SJSA1 (cell line): ENCODE results near the gene CA5A. TPM values are rescaled to one million over a fixed set of nuclear protein-coding genes. Genes with fewer than 3 reads are reported as not detected.
"Not testable (repeated sequence)": the region's sequence is repeated elsewhere in the genome, so short reads cannot be mapped to it uniquely, and the experiment has no call there.

Source experiments
- DNase-seq, 2 experiments: peaks; one replicate each; pipeline ENCODE4 v3.0.0-alpha.2; 2015 to 2020; ENCODE audit warnings: low spot score in 2 of 2, low read depth in 1 of 2
- H3K27ac ChIP-seq: fragments of 250-450 bp; sonication (Bioruptor Pico); 2 replicates; pipeline ENCODE4 v1.5.1; 2020; ENCODE audit warnings: mild to moderate bottlenecking, moderate library complexity
- H3K27me3 ChIP-seq: fragments of 250-450 bp; sonication (Bioruptor Pico); replicated peaks from 2 replicates; pipeline ENCODE4 v1.5.1; 2020; ENCODE audit warnings: mild to moderate bottlenecking, moderate library complexity
- H3K36me3 ChIP-seq: fragments of 250-450 bp; sonication (Bioruptor Pico); 2 replicates; pipeline ENCODE4 v1.5.1; 2020; ENCODE audit warnings: mild to moderate bottlenecking
- H3K4me1 ChIP-seq: fragments of 250-450 bp; sonication (Bioruptor Pico); replicated peaks from 2 replicates; pipeline ENCODE4 v1.6.1; 2021; ENCODE audit warnings: mild to moderate bottlenecking
- H3K4me3 ChIP-seq: fragments of 250-450 bp; sonication (Bioruptor Pico); 2 replicates; pipeline ENCODE4 v1.5.1; 2020; ENCODE audit warnings: mild to moderate bottlenecking
- H3K9me3 ChIP-seq: fragments of 250-450 bp; sonication (Bioruptor Pico); replicated peaks from 2 replicates; pipeline ENCODE4 v1.5.1; 2020; ENCODE audit warnings: mild to moderate bottlenecking
- total RNA-seq: library from RNA; depleted of rRNA; stranded (reverse); fragments of >200 nt; shearing (Covaris generic); gene quantifications from 2 replicates; pipeline ENCODE4 v1.2.3, GENCODE V29; 2014

The CA5A gene
- total RNA-seq, 1 experiment from 2014 or later: not detected

DNA sequence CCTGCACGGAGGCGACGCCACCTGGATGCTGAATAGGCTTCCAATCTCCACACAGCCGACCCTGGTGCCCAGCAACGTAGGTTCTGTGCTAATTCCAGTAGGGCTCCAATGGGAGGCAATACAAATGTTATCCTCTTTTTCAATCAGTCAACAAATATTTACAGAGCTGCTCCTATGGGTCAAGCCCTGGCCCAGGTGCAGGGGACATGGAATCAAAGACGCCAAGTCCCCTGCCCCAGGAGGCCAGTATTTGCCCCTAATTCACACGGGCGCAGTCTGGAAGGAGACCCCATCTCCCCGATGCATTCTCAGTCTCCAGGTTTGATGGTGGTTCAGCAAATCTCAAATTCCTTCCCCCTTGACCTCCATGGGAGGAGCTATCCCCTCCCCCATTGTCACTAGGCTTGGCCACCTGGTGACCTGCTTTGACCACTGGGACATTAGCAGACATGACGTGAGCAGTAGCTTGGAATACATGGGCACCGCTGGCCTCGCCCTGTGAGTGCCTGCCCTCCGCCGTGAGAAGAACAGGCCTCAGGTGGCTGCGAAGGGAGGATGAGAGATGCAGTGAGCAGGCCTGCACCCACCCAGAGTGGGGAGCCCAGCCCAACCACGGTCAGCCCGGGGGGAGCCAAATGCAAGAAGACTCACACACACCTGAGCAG is 3.7 kb downstream of the CA5A start:
- not testable (repeated sequence) for H3K4me1 ChIP-seq, H3K9me3 ChIP-seq, H3K27me3 ChIP-seq, DNase-seq, H3K27ac ChIP-seq, H3K36me3 ChIP-seq, H3K4me3 ChIP-seq

DNA sequence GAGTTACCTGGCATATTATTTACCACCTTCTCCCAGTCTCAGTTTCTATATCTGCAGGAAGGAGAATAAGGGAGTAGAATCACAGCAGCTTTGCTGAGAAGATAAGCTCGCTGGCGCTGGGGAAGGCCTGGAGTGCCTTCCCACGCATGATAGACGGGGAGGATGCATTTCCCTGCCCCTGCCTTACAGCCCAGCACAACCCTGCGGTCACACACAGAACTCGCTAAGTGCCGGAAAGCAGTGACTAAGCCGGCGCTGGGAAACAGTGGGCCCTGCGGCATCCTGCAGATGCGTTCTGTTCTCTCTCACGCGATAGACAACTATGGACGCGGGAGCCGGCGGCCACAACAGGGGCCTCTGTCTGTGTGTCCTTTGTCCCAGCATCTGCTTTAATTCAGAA is 4.8 kb downstream of the CA5A start:
- Histone ChIP-seq H3K36me3 (no peaks in the 10 kb centered on the region), H3K4me3 (no peak overlapping the region), H3K27me3 (no peaks in the 10 kb centered on the region), H3K4me1 (no peaks in the 10 kb centered on the region), H3K9me3 (no peaks in the 10 kb centered on the region), H3K27ac (no peak overlapping the region)
- no peak for DNase-seq

DNA sequence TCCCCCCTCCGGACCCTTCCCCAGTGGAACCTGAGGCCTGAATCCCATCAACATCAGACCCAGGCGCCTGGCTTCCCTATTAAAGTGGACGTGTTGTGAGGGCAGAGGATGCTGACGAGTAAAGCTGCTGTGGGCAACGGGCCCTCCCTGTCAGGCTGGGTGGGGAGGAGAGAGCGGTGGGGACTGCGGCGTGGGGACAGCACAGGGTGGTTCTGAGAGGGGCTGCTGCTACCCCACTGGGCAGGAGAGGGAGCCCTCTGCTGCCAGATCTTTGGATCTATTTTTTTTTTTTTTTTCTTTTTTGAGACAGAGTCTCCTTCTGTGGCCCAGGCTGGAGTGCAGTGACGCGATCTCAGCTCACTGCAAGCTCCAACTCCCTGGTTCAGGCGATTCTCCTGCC is 5.9 kb downstream of the CA5A start:
- DNase-seq: no peak
- Histone ChIP-seq H3K27ac (no peak overlapping the region), H3K4me1 (no peaks in the 10 kb centered on the region), H3K4me3 (no peak overlapping the region), H3K9me3 (no peaks in the 10 kb centered on the region), H3K36me3 (no peaks in the 10 kb centered on the region), H3K27me3 (no peaks in the 10 kb centered on the region; the same call in 1 of the 2 replicates)

DNA sequence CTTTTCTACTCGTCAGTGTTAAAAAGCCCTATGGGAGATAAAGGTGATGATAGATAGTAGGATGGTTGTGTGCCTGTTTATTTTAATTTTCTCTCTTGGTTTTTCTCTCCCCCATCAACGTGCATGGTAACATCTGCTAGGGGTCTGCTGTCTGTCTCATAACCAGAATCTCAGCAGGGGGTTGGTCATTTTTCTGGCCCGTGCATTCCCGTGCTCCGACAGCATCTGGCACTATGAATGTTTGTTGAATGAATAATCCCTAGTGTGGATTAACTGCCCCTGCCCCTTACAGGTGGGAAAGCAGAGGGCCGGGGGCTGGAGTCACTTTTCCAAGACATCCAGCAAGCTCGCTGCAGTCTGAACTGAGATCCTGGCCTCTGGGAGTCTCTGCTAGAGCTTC is 6.3 kb downstream of the CA5A start:
- DNase-seq: no peak

DNA sequence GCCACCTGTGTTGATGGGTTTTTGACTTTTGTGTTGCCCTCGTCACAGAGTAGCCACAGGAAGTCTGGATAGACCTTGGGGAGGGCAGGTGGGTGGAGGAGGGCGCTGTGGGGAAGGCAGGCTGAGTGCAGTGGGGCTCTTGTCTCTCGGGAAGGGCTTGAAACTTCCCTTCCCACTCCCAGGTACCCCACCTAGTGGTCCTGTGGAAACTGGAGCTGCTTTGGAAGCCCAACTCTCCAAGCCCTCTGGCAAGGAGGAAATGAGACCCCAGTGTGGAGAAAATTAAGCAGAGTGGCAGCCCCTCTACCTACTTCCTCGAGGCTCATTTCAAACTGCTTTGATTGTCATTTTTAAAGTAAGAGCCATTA is 9.2 kb downstream of the CA5A start:
- DNase-seq: no peak
- Histone ChIP-seq H3K27ac (no peak overlapping the region), H3K36me3 (no peaks in the 10 kb centered on the region), H3K4me1 (no peaks in the 10 kb centered on the region), H3K9me3 (no peaks in the 10 kb centered on the region), H3K27me3 (peaks cover 8% of the 10 kb centered on the region), H3K4me3 (no peak overlapping the region)

More for the DNA sequence above, 6.3 kb downstream of the CA5A start:
- Histone ChIP-seq H3K4me3 (no peak overlapping the region), H3K27ac (no peak overlapping the region), H3K36me3 (no peaks in the 10 kb centered on the region), H3K9me3 (no peaks in the 10 kb centered on the region), H3K4me1 (no peaks in the 10 kb centered on the region), H3K27me3 (no peaks in the 10 kb centered on the region; the same call in 1 of the 2 replicates)

- Histone ChIP-seq H3K9me3 (no peaks in the 10 kb centered on the region), H3K27ac (no peak overlapping the region), H3K36me3 (no peaks in the 10 kb centered on the region), H3K27me3 (peaks cover 8% of the 10 kb centered on the region), H3K4me1 (no peaks in the 10 kb centered on the region), H3K4me3 (no peak overlapping the region)
- DNase-seq: no peak
Observed at GRCh38 chr16:87926246-87927194, 9.8 kb downstream of the CA5A start.

GRCh38 chr16:87924811-87925670 is 11.3 kb downstream of the CA5A start:
- Histone ChIP-seq H3K36me3 (no peaks in the 10 kb centered on the region), H3K4me1 (no peaks in the 10 kb centered on the region), H3K27ac (no peak overlapping the region), H3K4me3 (no peak overlapping the region), H3K27me3 (peaks cover 8% of the 10 kb centered on the region), H3K9me3 (no peaks in the 10 kb centered on the region)
- no peak for DNase-seq

DNA sequence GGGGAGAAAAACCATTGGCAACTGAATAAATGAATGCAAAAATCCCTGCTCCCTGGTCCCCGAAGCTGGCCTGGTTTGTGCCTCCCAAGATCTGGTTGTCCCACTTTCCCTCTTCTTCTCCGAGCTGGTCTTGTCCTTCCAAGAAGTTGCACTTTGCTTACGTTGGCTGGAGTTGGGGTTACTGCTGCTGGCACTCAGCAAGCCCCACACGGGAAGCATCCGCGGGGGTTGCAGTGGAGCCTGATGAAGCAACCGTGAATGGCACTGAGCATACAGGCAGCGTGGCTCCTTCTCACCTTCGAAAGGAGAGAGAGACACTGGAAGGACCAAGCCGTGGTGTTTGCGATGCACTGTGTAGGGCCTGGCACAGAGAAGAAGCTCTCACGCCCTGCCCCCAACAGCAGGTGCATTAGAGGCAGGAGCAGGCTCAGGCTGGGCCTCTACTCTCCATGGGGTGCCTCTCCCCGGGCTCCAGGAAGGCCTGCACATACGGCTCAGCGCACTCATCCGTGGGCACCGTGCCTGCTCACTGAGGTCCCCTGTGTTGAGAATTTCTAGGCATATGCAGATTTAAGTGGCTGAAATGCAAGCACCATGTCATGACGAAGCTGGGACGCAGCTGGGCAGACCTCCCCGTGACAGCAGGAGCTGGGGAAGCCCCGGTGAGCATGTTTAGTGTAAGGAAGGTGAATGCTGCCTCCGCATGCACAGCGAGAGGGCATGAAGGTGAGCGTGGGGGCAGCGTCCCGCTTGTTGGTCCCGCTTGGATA is 12.1 kb downstream of the CA5A start:
- Histone ChIP-seq H3K4me1 (no peaks in the 10 kb centered on the region), H3K36me3 (no peaks in the 10 kb centered on the region), H3K27me3 (peaks cover 8% of the 10 kb centered on the region), H3K9me3 (no peaks in the 10 kb centered on the region), H3K4me3 (no peak overlapping the region), H3K27ac (no peak overlapping the region)
- no peak for DNase-seq

DNA sequence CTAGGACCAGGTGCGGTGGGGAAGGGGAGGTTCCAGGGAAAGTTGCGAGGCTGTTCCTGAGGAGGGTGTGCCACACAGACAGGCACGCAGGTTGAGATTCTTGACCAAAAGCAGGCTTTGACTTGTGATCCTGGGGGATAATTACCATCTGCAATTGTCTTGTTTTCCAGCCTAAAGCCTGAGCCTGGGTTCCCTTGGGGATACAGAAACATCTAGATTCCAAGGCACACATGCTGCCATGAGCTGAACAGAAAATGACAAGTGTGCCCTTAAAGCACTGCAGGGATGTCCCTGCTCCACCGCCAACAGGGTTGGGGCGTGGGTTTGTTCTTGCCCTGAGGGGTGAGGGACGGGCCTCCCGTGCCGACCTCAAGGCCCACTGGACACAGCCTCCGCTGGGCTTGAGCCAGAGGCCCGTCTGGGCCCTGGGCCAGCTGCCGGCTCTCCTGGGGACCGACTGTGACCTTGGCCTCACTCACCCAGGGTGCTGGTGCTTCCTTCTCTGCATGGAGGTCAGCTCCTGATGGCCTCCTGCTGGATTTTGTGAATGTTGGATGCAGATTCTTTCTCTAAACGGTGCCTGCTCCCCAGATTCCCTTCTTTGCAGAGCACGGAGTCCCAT is 14.0 kb downstream of the CA5A start:
- Histone ChIP-seq H3K4me3 (no peak overlapping the region), H3K9me3 (no peaks in the 10 kb centered on the region), H3K4me1 (no peaks in the 10 kb centered on the region), H3K36me3 (no peaks in the 10 kb centered on the region), H3K27me3 (peaks cover 8% of the 10 kb centered on the region), H3K27ac (no peak overlapping the region)
- no peak for DNase-seq

- no peak for DNase-seq
- H3K9me3 ChIP-seq: no peaks in the 10 kb centered on the region
- H3K27ac ChIP-seq: no peak overlapping the region
- H3K36me3 ChIP-seq: no peaks in the 10 kb centered on the region
- no peaks in the 10 kb centered on the region for H3K4me1 ChIP-seq
- no peak overlapping the region for H3K4me3 ChIP-seq
- H3K27me3 ChIP-seq: peaks cover 8% of the 10 kb centered on the region
Observed at GRCh38 chr16:87921236-87921773, 15.0 kb downstream of the CA5A start.

- Histone ChIP-seq H3K9me3 (no peaks in the 10 kb centered on the region), H3K4me1 (no peaks in the 10 kb centered on the region), H3K27ac (no peak overlapping the region)
Observed at GRCh38 chr16:87919681-87919994, 16.7 kb downstream of the CA5A start.

DNA sequence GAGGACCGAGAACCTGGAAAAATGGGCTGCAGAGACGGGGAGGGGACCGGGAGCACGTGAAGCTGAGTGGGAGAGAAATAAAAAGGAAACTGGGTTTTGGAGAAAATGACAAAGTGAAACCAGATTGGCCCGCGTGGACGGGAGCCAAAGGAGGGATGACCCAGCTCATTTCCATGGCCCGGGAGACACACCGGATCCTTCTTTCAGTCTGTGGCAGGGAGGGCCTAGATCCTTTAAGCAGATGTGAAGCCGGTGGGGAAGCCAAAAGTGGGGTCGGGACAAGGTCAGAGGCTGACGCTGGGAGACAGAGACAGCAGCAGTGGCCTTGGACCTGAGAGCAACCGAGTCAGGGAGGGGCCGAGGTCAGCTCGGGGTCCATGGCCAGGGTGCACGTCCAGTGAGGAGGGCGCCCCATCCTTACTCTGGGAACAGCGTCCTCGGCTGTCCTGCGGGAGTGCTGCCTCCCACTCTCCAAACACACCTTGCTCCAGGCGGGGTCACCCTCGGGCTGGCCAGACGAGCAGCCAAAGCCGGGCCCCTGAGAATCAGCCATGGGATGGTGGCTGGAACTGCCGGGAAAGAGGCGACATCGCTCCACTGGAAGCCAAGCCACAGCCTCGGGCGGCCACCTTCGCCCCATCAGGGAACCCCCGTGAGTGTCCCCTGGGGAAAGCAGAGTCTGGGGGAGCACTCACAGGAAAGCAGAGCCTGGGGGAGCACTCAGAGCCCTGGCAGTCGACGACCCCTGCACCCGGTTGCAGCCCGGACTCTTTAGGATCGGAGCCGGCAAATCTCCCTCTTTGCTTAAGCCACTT is 17.3 kb downstream of the CA5A start:
- no peak overlapping the region for H3K4me3 ChIP-seq
- no peak overlapping the region for H3K27ac ChIP-seq
- DNase-seq: no peak
- H3K36me3 ChIP-seq: no peaks in the 10 kb centered on the region
- no peaks in the 10 kb centered on the region for H3K9me3 ChIP-seq
- H3K4me1 ChIP-seq: no peaks in the 10 kb centered on the region
- H3K27me3 ChIP-seq: peaks cover 7% of the 10 kb centered on the region

More at GRCh38 chr16:87919681-87919994, 16.7 kb downstream of the CA5A start:
- Histone ChIP-seq H3K36me3 (no peaks in the 10 kb centered on the region), H3K4me3 (no peak overlapping the region), H3K27me3 (peaks cover 8% of the 10 kb centered on the region)
- no peak for DNase-seq
